Measurements from ENCODE around the gene STOML2. TPM values are rescaled to one million over a fixed set of nuclear protein-coding genes. Genes with fewer than 3 reads are reported as not detected.
A peak's percentile ranks its signal among the peaks of the same experiment; 100 is the strongest.

STOML2 gene
- total and polyA plus RNA-seq, 7 donors = 87.2 to 145 (median 136) TPM

DNA sequence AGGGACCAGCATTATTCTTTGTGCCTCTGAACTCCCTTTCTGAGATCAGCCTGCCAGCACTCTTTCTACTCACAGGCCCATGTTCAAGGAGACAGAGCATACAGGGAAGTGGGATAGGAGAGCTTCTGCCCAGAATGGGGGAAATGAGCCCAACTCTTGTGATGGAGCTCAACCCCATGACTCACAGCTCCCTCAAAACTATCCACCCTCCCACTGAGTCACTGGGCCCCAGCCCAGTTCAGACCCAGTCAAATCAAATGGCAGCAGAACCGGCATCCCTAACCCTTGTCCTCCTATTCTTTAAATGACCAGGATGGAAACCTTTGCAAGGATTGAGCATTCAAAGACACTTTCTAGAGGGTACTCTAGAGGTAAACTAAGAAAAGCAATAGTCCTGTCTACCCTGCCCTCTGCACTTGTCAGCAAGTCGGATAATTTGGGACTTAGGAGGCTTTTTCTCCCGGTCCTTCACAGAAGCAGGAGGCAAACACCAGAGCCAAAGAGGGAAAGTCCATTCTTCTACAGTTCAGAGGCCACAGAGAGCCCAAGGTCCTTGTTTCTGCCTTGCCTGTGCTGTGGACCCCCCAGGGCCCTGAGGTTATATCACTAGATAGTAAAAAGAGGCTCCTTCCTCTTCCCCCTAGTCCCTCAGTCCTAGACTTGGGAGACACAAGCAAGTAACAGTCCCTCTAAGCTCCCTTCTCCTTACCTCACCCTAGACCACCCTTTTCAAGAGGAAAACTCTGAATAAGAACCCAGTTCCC lies 9.5 kb upstream of the STOML2 start:
- Histone ChIP-seq H3K27me3 (no peaks in the 10 kb centered on the region), H3K9me3 (peaks cover 0 to 3% (median 0%) of the 10 kb centered on the region in 4 donors), H3K36me3 (peaks cover 7 to 13% (median 11%) of the 10 kb centered on the region in 4 donors), H3K4me1 (peaks cover 0 to 70% (median 59%) of the 10 kb centered on the region in 4 donors), H3K4me3 (no peak overlapping the region), H3K27ac (peak overlapping the region; percentile 90 to 96 (median 92))
- no peak for DNase-seq
- WGBS, 2 donors = 76 to 85% methylated on average over 3 of the region's 3 CpGs
- TF ChIP-seq POLR2A (IDR thresholded peaks at IDR 0.05) = no peak
- TF ChIP-seq, protein P1, sequence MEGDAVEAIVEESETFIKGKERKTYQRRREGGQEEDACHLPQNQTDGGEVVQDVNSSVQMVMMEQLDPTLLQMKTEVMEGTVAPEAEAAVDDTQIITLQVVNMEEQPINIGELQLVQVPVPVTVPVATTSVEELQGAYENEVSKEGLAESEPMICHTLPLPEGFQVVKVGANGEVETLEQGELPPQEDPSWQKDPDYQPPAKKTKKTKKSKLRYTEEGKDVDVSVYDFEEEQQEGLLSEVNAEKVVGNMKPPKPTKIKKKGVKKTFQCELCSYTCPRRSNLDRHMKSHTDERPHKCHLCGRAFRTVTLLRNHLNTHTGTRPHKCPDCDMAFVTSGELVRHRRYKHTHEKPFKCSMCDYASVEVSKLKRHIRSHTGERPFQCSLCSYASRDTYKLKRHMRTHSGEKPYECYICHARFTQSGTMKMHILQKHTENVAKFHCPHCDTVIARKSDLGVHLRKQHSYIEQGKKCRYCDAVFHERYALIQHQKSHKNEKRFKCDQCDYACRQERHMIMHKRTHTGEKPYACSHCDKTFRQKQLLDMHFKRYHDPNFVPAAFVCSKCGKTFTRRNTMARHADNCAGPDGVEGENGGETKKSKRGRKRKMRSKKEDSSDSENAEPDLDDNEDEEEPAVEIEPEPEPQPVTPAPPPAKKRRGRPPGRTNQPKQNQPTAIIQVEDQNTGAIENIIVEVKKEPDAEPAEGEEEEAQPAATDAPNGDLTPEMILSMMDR (IDR thresholded peaks at IDR 0.05) = no peak
- TF ChIP-seq POLR2AphosphoS5 (IDR thresholded peaks at IDR 0.05) = no peak
- TF ChIP-seq EP300 (IDR thresholded peaks at IDR 0.05) = no peak
- intact Hi-C loops (cut with DNase I) = loop anchor here (5.0 kb wide), 3 partner anchors 40 to 490 kb away; partner anchors contain the start of gene VCP

DNA sequence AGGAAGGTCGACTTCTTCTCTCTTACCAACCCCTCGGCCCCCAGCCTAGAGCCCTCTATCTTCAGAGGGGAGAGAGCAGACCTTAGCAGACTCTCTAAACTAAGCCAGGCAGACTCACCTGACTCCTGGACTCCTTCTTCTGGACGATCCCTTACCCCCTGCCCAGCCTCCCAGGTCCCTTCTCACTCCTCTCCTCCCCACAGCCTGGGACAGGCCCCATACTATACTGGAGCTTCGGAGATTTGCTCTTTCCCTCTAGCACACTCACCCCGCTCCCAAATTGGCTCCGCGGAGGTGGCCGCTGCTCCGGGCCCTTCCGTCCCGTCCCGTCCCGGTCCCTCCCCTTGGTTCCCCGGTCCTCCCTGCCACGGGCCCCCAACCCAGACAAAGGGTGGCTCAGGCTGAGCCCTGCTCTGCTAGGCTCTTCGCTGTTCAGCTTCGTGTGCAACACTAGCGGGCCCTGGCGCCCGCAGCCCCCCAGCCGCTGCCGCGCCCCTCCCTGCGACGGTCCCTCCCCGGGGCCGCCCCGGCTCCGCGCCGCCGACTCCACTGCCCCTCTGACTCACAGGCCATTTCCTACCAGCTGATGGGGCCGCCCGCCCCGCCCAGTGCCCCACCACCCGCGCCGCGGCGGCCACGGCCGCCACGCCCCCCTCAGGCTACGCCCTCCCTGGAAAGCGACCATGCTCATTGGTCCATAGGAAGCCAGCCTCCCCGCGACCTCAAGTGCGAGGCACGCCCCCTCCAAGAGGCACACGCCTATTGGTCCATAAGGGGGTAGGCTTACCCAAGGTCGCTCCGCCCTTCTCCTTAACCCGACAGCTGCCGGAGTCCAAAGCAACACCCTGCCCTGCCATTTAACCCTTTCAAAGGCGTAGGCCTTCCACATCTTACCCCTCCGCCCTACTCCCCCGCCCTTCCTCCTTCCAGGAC lies 8.3 kb upstream of the STOML2 start:
- no peaks in the 10 kb centered on the region for H3K27me3 ChIP-seq
- peak in 1 of 2 donors; percentile 19 for TF ChIP-seq POLR2A (IDR thresholded peaks at IDR 0.05)
- TF ChIP-seq POLR2AphosphoS5 (IDR thresholded peaks at IDR 0.05) = peak; percentile 23 to 83 (median 63)
- TF ChIP-seq, protein P1 (IDR thresholded peaks at IDR 0.05) = no peak
- no peak for TF ChIP-seq EP300 (IDR thresholded peaks at IDR 0.05)
- H3K4me1 ChIP-seq = peaks cover 0 to 60% (median 52%) of the 10 kb centered on the region in 4 donors
- WGBS, 2 donors = 2% methylated on average over 57 of the region's 57 CpGs
- DNase-seq = peak; percentile 99
- intact Hi-C loops (cut with DNase I) = loop anchor here (1.0 to 5.0 kb wide), 4 partner anchors 8 to 491 kb away; partner anchors contain the start of genes STOML2 and VCP
- peak overlapping the region; percentile 58 to 87 (median 72) for H3K4me3 ChIP-seq
- H3K27ac ChIP-seq = peak overlapping the region; percentile 90 to 96 (median 92)
- peaks cover 16 to 25% (median 19%) of the 10 kb centered on the region in 4 donors for H3K36me3 ChIP-seq
- peaks cover 0 to 3% (median 0%) of the 10 kb centered on the region in 4 donors for H3K9me3 ChIP-seq

DNA sequence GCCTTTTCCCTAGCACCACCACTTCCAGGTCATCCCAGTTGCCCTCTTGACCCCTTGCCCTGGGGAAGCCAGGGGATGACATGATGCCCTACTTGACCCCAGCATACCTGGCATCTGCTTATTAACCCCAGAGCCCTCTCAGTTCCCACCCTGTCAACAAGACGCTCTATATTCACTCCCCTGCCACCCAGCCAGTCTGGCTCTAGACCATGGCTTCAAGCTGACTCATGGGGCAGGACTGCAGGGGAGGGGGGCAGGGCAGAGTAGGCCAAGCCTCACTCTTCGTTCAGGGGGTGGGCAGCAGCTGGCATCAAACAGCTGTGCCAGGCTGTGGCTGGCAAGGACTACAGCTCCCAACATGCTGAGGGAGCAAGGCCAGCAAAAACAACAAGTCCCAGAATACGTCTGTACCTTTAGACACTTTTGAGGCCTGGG lies 7.4 kb upstream of the STOML2 start:
- H3K36me3 ChIP-seq = peaks cover 25 to 34% (median 28%) of the 10 kb centered on the region in 4 donors
- WGBS, 2 donors = 46 to 48% methylated on average over 3 of the region's 3 CpGs
- H3K27me3 ChIP-seq = no peaks in the 10 kb centered on the region
- peaks cover 0 to 3% (median 0%) of the 10 kb centered on the region in 4 donors for H3K9me3 ChIP-seq
- TF ChIP-seq POLR2A (IDR thresholded peaks at IDR 0.05) = no peak
- no peak for TF ChIP-seq POLR2AphosphoS5 (IDR thresholded peaks at IDR 0.05)
- no peak for TF ChIP-seq EP300 (IDR thresholded peaks at IDR 0.05)
- TF ChIP-seq, protein P1 (IDR thresholded peaks at IDR 0.05) = no peak
- peak overlapping the region; percentile 90 to 96 (median 92) for H3K27ac ChIP-seq
- H3K4me3 ChIP-seq = peak overlapping the region in 3 of 4 donors; percentile 58 to 87 (median 82)
- intact Hi-C loops (cut with DNase I) = loop anchor here (5.0 kb wide), 3 partner anchors 38 to 492 kb away; partner anchors contain the start of gene VCP
- H3K4me1 ChIP-seq = peaks cover 0 to 56% (median 50%) of the 10 kb centered on the region in 4 donors
- no peak for DNase-seq

DNA sequence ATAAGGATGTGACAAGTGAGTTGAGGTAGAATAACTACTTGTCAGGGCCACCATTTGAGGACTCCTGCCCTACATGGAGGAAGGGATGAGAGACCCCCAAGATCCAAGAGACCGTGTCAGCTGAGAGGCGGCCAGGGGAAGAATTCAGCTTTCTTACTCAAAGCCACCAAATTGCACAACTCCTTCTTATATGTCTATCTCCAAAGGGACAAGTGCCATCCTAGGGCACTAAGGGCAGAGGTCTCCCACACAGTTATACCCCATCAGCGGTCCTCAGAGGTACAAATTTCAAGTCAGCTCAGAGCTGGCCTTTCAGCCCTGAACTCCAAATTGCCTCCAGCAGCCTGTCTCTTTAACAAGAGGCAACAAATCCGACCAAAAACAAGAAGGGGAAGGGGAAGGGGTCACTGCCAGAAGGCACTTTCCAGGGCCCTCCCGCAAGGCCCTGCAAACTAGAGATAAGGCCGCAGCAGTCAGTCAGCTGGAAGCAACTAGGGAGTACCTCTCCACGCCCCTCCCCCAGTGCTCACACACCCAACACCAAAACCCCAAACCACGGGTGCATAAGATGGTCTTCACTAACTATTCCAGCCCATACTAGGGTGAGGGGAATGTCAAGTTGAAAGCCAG lies 6.1 kb upstream of the STOML2 start:
- intact Hi-C loops (cut with DNase I) = no loop called here
- no peak for TF ChIP-seq POLR2AphosphoS5 (IDR thresholded peaks at IDR 0.05)
- no peak for DNase-seq
- Histone ChIP-seq H3K4me3 (no peak overlapping the region), H3K36me3 (peaks cover 29 to 45% (median 37%) of the 10 kb centered on the region in 4 donors), H3K27me3 (no peaks in the 10 kb centered on the region), H3K9me3 (peaks cover 0 to 3% (median 0%) of the 10 kb centered on the region in 4 donors), H3K27ac (no peak overlapping the region), H3K4me1 (peaks cover 0 to 43% (median 37%) of the 10 kb centered on the region in 4 donors)
- 65 to 72% methylated on average over 8 of the region's 8 CpGs for WGBS, 2 donors

Data from sigmoid colon (tissue), 7 donors.